HepG2 (cell line): ENCODE measurements around the gene PAPSS2. TPM values are rescaled to one million over a fixed set of nuclear protein-coding genes. Genes with fewer than 3 reads are reported as not detected.

Experiments used
- ATAC-seq: fragments of 200-7000 bp; cut with Tn5 transposase; 3 replicates; pipeline ENCODE4 v1.9.1; 2020; ENCODE audit warnings: mild to moderate bottlenecking, moderate library complexity
- BruUV-seq: library from RNA; stranded (reverse); fragments of 400-500 nt; replicated peaks from 2 replicates; lab custom pipeline; 2021; lab: Mats Ljungman, UMichigan
- CTCF ChIA-PET: fragments of 300-600 bp; formaldehyde crosslinking; extraction: SDS; loops from one replicate; lab custom pipeline; 2021; ENCODE audit warnings: low total read pairs, inconsistent platforms, low intra/inter-chr PET ratio; lab: Yijun Ruan, JAX
- POLR2A ChIA-PET: fragments of 350-600 bp; sonication (Branson Sonifier 250); formaldehyde crosslinking; loops from one replicate; lab custom pipeline; 2020; ENCODE audit warnings: antibody characterized with exemption, inconsistent platforms; lab: Yijun Ruan, JAX
- DNase-seq: peaks from one replicate; pipeline ENCODE4 v3.0.0-alpha.2; 2015; ENCODE audit warnings: low spot score
- FAIRE-seq: peaks from 3 replicates; lab custom pipeline; 2011; peaks lifted over from hg19 to GRCh38; lab: Jason Lieb, UNC
- H2AFZ ChIP-seq: one replicate; pipeline ENCODE4 v1.6.1; 2011; ENCODE audit warnings: low read length, inconsistent platforms
- H3K27ac ChIP-seq: fragments of 300-600 bp; 3 replicates; pipeline ENCODE4 v1.8.0; 2011; ENCODE audit warnings: mixed run types, mild to moderate bottlenecking, mixed read lengths, low read length, inconsistent platforms; ENCODE audit not compliant: insufficient read depth; ENCODE audit errors: extremely low read length
- H3K27me3 ChIP-seq, 2 experiments: fragments of 200-600 bp in 1 of 2; 2 replicates in 1 of 2; 3 replicates in 1 of 2; pipeline versions ENCODE4 v1.6.0 to v1.8.0; 2011; ENCODE audit warnings: low read length in 2 of 2, mild to moderate bottlenecking in 2 of 2, moderate library complexity in 2 of 2, inconsistent platforms in 1 of 2; ENCODE audit not compliant: insufficient read depth in 2 of 2, control insufficient read depth in 1 of 2
- H3K36me3 ChIP-seq, 2 experiments: fragments of 200-600 bp in 1 of 2; replicated peaks in 1 of 2; 2 replicates in 1 of 2; 3 replicates in 1 of 2; pipeline versions ENCODE4 v1.5.1 to v1.8.0; 2011; ENCODE audit warnings: low read length in 2 of 2, inconsistent platforms in 1 of 2; ENCODE audit not compliant: insufficient read depth in 2 of 2, control insufficient read depth in 1 of 2
- H3K4me1 ChIP-seq: 2 replicates; pipeline ENCODE4 v1.5.1; 2012; ENCODE audit warnings: low read length, inconsistent platforms; ENCODE audit not compliant: insufficient read depth
- H3K4me2 ChIP-seq: 2 replicates; pipeline ENCODE4 v1.6.0; 2011; ENCODE audit warnings: low read depth, low read length, inconsistent platforms
- H3K4me3 ChIP-seq, 3 experiments: fragments of 200-600 bp in 1 of 3; sonication (generic), shearing (Covaris generic) in 1 of 3; replicated peaks in 1 of 3; 2 replicates each; pipeline ENCODE4 v1.5.1; 2011 to 2016; ENCODE audit warnings: low read length in 3 of 3, inconsistent platforms in 2 of 3, low read depth in 2 of 3, mild to moderate bottlenecking in 2 of 3, control low read depth in 1 of 3, mixed read lengths in 1 of 3; ENCODE audit not compliant: insufficient read depth in 1 of 3
- H3K79me2 ChIP-seq: one replicate; pipeline ENCODE4 v1.6.1; 2011; ENCODE audit warnings: low read length, inconsistent platforms; ENCODE audit not compliant: insufficient read depth
- H3K9ac ChIP-seq: 2 replicates; pipeline ENCODE4 v1.6.0; 2011; ENCODE audit warnings: mild to moderate bottlenecking, low read depth, low read length, inconsistent platforms; ENCODE audit not compliant: insufficient read depth
- H3K9me3 ChIP-seq: 2 replicates; pipeline ENCODE4 v1.5.1; 2012; ENCODE audit warnings: mild to moderate bottlenecking, low read length
- H4K20me1 ChIP-seq: 2 replicates; pipeline ENCODE4 v1.6.0; 2011; ENCODE audit warnings: inconsistent platforms, mild to moderate bottlenecking, low read length, moderate library complexity; ENCODE audit not compliant: insufficient read depth
- BATF2 ChIP-seq: sonication (generic); formaldehyde crosslinking; IDR thresholded peaks from 2 replicates; pipeline ENCODE4 v1.8.0; 2022; ENCODE audit warnings: mild to moderate bottlenecking, missing genetic modification reagents, moderate library complexity
- CSRNP2 ChIP-seq: sonication (generic); formaldehyde crosslinking; conservative IDR thresholded peaks from 2 replicates; pipeline ENCODE4 v1.8.0; 2022; ENCODE audit warnings: low read depth, missing genetic modification reagents
- FOXO4 ChIP-seq: sonication (generic); formaldehyde crosslinking; conservative IDR thresholded peaks from 2 replicates; pipeline ENCODE4 v1.8.1; 2023; ENCODE audit warnings: missing genetic modification reagents
- HDAC6 ChIP-seq: fragments of 200-600 bp; sonication (generic); IDR thresholded peaks from 2 replicates; pipeline ENCODE4 v1.7.0; 2017; ENCODE audit warnings: mild to moderate bottlenecking, antibody characterized with exemption, low read length, low read depth
- IRX3 ChIP-seq: sonication (generic); formaldehyde crosslinking; IDR thresholded peaks from 2 replicates; pipeline ENCODE4 v1.8.1; 2023; ENCODE audit warnings: mild to moderate bottlenecking, low read depth, missing genetic modification reagents, borderline replicate concordance
- NONO ChIP-seq, 2 experiments: fragments of 450-650 bp in 1 of 2; sonication (generic) in 1 of 2; formaldehyde crosslinking in 1 of 2; IDR thresholded peaks in 1 of 2; conservative IDR thresholded peaks in 1 of 2; 2 replicates each; pipeline versions ENCODE4 v1.6.1 to v1.8.0; 2017 to 2022; ENCODE audit warnings: mild to moderate bottlenecking in 1 of 2, missing genetic modification reagents in 1 of 2, moderate library complexity in 1 of 2
- RARA ChIP-seq: IDR thresholded peaks from 2 replicates; pipeline ENCODE4 v1.6.1; 2016; ENCODE audit warnings: missing genetic modification reagents, missing compliant biosample characterization
- TBX2 ChIP-seq: sonication (generic); formaldehyde crosslinking; IDR thresholded peaks from 2 replicates; pipeline ENCODE4 v1.5.0; 2020; ENCODE audit warnings: missing genetic modification reagents, mild to moderate bottlenecking, borderline replicate concordance
- TIGD3 ChIP-seq: sonication (generic); formaldehyde crosslinking; IDR thresholded peaks from 2 replicates; pipeline ENCODE4 v1.5.1; 2020; ENCODE audit warnings: mild to moderate bottlenecking, missing genetic modification reagents, borderline replicate concordance
- ZFP37 ChIP-seq: sonication (generic); formaldehyde crosslinking; IDR thresholded peaks from 2 replicates; pipeline ENCODE4 v1.4.0; 2020; ENCODE audit warnings: missing genetic modification reagents, borderline replicate concordance
- ZNF160 ChIP-seq: sonication (generic); formaldehyde crosslinking; IDR thresholded peaks from 2 replicates; pipeline ENCODE4 v1.8.0; 2022; ENCODE audit warnings: mild to moderate bottlenecking, inconsistent platforms, missing genetic modification reagents
- ZNF20 ChIP-seq: sonication (generic); formaldehyde crosslinking; IDR thresholded peaks from 2 replicates; pipeline ENCODE4 v1.4.0; 2020; ENCODE audit warnings: mild to moderate bottlenecking, moderate library complexity, missing genetic modification reagents
- ZNF232 ChIP-seq: sonication (generic); formaldehyde crosslinking; IDR thresholded peaks from 2 replicates; pipeline ENCODE4 v1.4.0; 2020; ENCODE audit warnings: missing genetic modification reagents, borderline replicate concordance
- ZNF367 ChIP-seq: sonication (generic); formaldehyde crosslinking; IDR thresholded peaks from 2 replicates; pipeline ENCODE4 v1.4.0; 2020; ENCODE audit warnings: missing genetic modification reagents, borderline replicate concordance
- ZNF382 ChIP-seq: sonication (generic); formaldehyde crosslinking; IDR thresholded peaks from 2 replicates; pipeline ENCODE4 v1.5.0; 2020; ENCODE audit warnings: missing genetic modification reagents, mild to moderate bottlenecking, borderline replicate concordance
- ZNF766 ChIP-seq: sonication (generic); formaldehyde crosslinking; IDR thresholded peaks from 2 replicates; pipeline ENCODE4 v1.5.0; 2020; ENCODE audit warnings: missing genetic modification reagents, borderline replicate concordance
- ZZZ3 ChIP-seq: sonication (generic); formaldehyde crosslinking; IDR thresholded peaks from 2 replicates; pipeline ENCODE4 v1.4.0; 2020; ENCODE audit warnings: missing genetic modification reagents, mild to moderate bottlenecking, borderline replicate concordance
- WGBS: methylation state at CpG from one replicate; pipeline ENCODE4 v1.1.6; 2017; ENCODE audit warnings: low lambda C conversion rate; 5-methylcytosine and 5-hydroxymethylcytosine counted together
- in situ Hi-C: cut with HindIII; loops from 2 replicates; pipeline ENCODE4 v1.10.0; 2017; ENCODE audit warnings: low pct_unique_long_range_greater_than_20kb; ENCODE audit not compliant: extremely low pct_ligation_motif_present
- intact Hi-C: fragments of 100-400 bp; cut with micrococcal nuclease; formaldehyde crosslinking; loops from one replicate; pipeline ENCODE4 v1.10.0; 2022; ENCODE audit not compliant: unreplicated experiment
- polyA plus RNA-seq, 8 experiments: library from polyadenylated mRNA; depleted of rRNA in 3 of 8; stranded (reverse) in 7 of 8; unstranded in 1 of 8; fragments of >200 nt; fragmentation: Illumina TruSeq in 4 of 8; extraction: Trizol in 4 of 8; gene quantifications; 2 replicates each; pipeline versions ENCODE4 v1.2.1 to v1.2.3, GENCODE V29; 2011 to 2016; ENCODE audit warnings: low read depth in 4 of 8, missing spikeins in 1 of 8, mixed read lengths in 1 of 8; ENCODE audit not compliant: insufficient read depth in 1 of 8
- total RNA-seq, 5 experiments: library from RNA; depleted of rRNA; stranded (reverse); fragments of >200 nt; fragmentation: Illumina TruSeq; extraction: Trizol; gene quantifications; 2 replicates each; pipeline ENCODE4 v1.2.3, GENCODE V29; 2016; ENCODE audit warnings: low read depth in 1 of 5

Gene PAPSS2
- total and polyA plus RNA-seq, 2 of the 13 experiments (the other 11 are each of a cell fraction or from before 2014, with no cell fraction given): 0.11 to 0.12 TPM

GRCh38 chr10:87760195-87760905 lies 100.7 kb downstream of the PAPSS2 start:
- Histone ChIP-seq H3K27ac (no peak overlapping the region), H3K4me1 (peaks cover 24% of the 10 kb centered on the region), H3K9ac (no peak overlapping the region), H3K4me3 (no peak overlapping the region), H3K27me3 (no peaks in the 10 kb centered on the region), H3K4me2 (no peak overlapping the region), H3K9me3 (no peaks in the 10 kb centered on the region), H3K79me2 (no peaks in the 10 kb centered on the region), H2AFZ (no peak overlapping the region), H3K36me3 (peaks cover 2 to 20% of the 10 kb centered on the region in 2 experiments; a peak in 3 of 5 replicates), H4K20me1 (no peaks in the 10 kb centered on the region)
- ChIA-PET CTCF (no interaction called here), POLR2A (interaction anchor here (0.5 to 0.9 kb wide), 2 partner anchors 11 to 22 kb away, joined by 3 to 4 read pairs; no protein-coding TSS in a partner anchor)
- intact Hi-C loops (no loop called here), in situ Hi-C loops (no loop called here)
- ATAC-seq: no peak
- no TSS peak for BruUV-seq
- DNase-seq: no peak
- WGBS: 92% methylated on average over 6 of the region's 6 CpGs
- no peak for FAIRE-seq
- TF ChIP-seq TBX2 (CRISPR knock-in tag) (no peak), ZZZ3 (CRISPR knock-in tag) (no peak), ZFP37 (CRISPR knock-in tag) (no peak), ZNF367 (CRISPR knock-in tag) (no peak), CSRNP2 (no peak), IRX3 (CRISPR knock-in tag) (no peak), BATF2 (no peak), ZNF766 (CRISPR knock-in tag) (no peak), FOXO4 (no peak), HDAC6 (no peak), ZNF382 (CRISPR knock-in tag) (no peak), RARA (no peak), ZNF160 (CRISPR knock-in tag) (no peak), NONO (IDR thresholded peaks at IDR 0.05) (no peak), NONO (CRISPR knock-in tag; conservative IDR thresholded peaks at IDR 0.05) (no peak), ZNF232 (CRISPR knock-in tag) (no peak), ZNF20 (CRISPR knock-in tag) (no peak), TIGD3 (CRISPR knock-in tag) (no peak)
